HG02885 (cell line): Measurements from ENCODE around the gene TMEM116.
A peak's percentile ranks its signal among the peaks of the same experiment; 100 is the strongest.
"Not testable (repeated sequence)": the region's sequence is repeated elsewhere in the genome, so short reads cannot be mapped to it uniquely, and the experiment has no call there.

ENCODE experiments used
- ATAC-seq: cut with Tn5 transposase; IDR thresholded peaks from one replicate; pipeline ENCODE4 v1.9.1; 2021; ENCODE audit warnings: mild to moderate bottlenecking; ENCODE audit not compliant: unreplicated experiment, poor library complexity

TMEM116 gene

GRCh38 chr12:112012775-112013600 lies at the start of gene TMEM116, which contains the start of gene ERP29:
Gene TMEM116 (minus strand): TSS chr12:112013165. CDS start chr12:112005270, 7,895 bp downstream.
Gene ERP29 (plus strand): TSS chr12:112013426. CDS start chr12:112013466, 40 bp downstream.
- peak; percentile 77 for ATAC-seq

- no peak for ATAC-seq
These were observed 48.2 kb upstream of the TMEM116 start for GRCh38 chr12:112061137-112061536.

DNA sequence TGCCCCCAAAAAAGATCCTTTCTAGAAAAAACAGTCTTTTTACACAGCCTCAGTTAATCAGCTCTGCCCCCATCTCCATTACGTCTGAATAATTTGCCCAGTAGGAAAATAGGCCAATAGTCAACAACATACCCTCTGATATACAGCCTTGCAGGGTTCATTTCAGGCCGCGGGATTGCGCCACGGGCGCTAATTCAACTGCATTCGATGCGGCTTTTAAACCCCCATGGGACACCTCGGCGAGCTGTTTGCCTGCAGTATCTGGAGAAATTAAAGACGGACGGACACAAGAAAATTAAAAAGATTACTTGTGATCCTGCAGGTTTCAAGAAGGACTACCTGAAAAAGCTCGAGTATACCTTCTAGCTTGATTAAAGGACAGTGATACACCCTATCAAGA lies 36.4 kb upstream of the TMEM116 start:
- no peak for ATAC-seq

DNA sequence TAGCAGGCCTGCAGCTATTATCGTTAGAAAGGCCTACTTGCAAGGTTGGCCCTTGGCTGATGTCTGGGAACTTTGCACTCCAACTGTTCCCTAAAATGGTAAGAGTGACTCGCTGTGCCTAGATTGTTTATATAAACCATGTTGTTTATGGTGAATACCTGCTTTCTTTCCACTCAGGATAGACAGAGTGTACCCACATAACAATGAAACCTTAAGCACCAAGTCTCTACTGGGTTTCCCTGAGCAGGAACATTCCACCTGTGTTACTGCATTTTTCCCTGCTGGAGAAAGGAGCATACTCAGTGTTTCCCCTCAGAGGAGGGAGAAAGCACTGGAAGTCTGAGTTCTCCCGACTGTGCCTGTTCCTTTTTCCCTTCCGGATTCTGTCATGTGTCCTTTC lies 33.0 kb upstream of the TMEM116 start:
- no peak for ATAC-seq

DNA sequence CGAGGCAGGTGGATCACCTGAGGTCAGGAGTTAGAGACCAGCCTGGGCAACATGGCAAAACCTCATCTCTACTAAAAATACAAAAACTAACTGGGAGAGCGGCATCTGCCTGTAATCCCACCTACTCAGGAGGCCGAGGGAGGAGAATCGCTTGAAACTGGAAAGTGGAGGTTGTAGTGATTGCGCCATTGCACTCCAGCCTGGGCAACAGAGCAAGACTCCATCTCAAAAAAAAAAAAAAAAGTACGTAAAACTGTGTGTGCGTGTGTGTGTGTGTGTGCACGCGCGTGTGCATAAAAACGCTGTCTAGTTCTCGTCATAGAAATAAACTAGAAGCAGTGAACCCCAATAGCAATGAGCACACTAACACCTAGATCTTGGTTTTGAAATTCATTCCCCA lies 23.6 kb upstream of the TMEM116 start:
- ATAC-seq, result not testable (repeated sequence)

DNA sequence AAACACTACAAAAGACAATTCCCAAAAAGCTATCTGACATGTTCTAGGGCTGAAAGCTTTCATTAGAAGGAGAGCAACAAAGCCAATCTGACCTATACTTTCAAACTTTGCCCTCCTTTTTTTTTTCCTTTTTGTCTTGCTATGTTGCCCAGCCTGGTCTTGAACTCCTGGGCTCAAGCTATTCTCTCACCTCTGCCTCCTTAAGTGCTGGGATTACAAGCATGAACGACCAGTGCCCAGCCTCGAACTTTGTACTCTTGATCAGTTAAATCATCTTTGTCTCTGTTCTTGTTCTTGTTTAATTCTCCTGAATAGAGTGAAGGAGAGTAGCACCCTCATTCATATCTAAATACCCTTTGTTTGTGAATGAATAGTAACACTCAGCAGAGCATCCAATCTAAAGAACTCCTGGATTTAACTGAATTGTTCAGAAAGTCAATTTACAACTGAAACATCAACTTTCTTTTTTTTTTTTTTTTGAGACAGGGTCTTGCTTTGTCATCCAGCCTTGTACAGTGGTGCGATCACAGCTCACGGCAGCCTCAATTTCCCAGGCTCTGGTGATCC lies 22.3 kb upstream of the TMEM116 start:
- ATAC-seq, result no peak

DNA sequence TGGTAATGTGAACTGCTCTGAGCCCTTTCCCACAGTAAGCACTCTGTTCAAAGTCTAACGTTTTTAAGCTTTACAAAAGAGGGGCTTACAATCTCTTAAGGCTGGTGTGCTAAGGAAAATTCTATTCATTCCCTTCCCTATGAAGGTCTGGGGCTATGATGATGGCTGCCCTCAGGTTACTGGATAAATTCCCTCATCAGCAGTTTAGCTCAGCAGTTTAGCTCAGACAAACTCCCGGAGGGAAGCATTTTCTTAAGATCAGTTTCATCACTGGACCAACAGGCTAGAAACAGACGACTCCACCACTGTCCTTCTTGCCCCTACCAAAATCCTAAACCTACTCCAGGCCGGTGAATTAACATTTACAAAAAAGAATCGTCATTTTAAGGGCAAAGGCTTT lies 19.3 kb upstream of the TMEM116 start:
- no peak for ATAC-seq

DNA sequence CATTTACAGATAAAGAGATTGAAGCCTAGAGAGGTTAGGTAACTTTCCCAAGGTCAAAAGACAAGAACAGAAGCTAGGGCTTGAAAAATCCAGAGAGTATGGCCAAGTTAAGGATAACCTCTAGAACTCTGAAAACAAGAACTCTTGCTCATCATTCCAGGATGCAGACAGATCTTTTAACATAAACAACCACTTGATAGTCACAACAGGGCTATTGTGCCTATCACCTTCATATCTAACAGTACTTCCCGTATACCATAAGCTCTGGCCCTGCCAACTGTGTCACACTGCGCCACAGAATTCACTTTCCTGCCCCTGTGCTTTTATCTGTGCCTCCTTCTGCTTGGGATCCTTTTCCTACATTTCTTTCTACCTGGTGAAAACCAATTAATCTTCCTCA lies 18.5 kb upstream of the TMEM116 start:
- no peak for ATAC-seq

DNA sequence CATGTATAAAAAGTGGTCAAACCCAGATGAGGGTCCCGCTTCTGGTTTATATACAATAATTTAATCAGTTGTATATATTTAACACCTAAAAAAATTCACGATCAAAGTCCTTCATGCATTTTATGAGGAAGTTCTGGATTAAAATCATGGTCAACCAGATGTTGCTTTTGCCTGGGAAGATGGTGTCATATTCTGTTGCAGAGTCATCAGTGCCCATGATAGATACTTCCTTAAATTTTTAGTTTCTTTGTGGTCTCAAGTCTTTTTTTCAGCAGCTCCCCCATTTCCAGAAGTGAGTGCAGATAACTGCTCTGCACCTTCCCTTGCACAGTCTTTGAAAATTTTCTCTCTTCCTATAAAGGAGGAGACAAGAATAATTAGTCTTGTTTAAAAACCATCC lies 16.3 kb upstream of the TMEM116 start:
- ATAC-seq, result no peak

DNA sequence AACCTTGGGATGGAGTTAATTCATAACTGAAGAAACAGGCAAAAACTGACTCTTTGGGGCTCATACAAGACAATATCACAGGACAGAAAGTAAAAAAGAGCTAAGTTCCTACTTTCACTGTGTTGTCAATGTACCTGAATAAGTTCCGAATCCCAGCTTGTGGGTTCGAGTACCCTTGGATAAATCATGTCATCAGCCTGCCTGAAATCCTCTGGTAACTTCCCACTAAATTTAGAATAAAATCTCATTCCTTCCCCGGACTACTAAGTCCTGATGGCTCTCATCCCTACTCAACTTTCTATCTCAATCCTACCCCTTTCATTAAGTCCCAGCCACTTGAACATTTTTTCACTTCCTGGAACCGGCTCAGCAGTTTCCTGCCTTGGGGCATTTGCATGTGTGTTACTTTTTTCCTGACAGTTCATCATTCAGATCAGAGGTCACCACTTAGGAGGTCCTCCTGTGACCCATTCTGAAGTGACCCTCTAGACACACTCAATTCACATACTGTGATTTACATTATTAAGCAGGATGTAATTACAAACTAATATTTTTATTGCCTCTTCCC lies 12.9 kb upstream of the TMEM116 start:
- ATAC-seq, result no peak

GRCh38 chr12:112023759-112024396 lies 10.9 kb upstream of the TMEM116 start:
- ATAC-seq, result no peak

GRCh38 chr12:112022241-112023016 lies 9.5 kb upstream of the TMEM116 start:
- no peak for ATAC-seq

DNA sequence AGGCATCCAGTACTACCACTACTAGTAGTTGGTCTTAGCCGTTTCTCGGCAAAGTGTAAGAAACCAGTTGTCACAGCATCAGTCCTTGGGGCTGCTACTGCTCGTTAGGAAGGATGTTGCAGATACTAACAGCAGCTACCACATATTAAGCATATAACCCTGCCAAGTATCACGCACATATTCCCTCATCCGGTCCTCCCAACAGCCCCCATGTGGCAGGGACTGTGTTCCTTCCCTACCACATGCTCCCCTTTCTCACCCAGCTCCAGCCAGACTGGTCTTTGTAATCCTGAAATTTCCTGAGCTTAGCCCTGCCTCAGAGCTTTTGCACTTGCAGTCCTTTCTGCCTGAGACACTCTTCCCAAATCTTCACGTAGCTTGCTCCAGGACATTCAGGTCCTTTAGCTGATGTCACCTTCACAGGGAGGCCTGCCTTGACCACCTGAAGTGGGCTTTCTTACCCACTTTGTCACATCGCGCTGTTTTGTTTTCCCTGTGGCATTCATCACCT lies 8.0 kb upstream of the TMEM116 start:
- ATAC-seq, result no peak

GRCh38 chr12:112018571-112019237 lies 5.7 kb upstream of the TMEM116 start:
- ATAC-seq, result no peak

- no peak for ATAC-seq
These were observed 4.1 kb upstream of the TMEM116 start for GRCh38 chr12:112017041-112017440.

DNA sequence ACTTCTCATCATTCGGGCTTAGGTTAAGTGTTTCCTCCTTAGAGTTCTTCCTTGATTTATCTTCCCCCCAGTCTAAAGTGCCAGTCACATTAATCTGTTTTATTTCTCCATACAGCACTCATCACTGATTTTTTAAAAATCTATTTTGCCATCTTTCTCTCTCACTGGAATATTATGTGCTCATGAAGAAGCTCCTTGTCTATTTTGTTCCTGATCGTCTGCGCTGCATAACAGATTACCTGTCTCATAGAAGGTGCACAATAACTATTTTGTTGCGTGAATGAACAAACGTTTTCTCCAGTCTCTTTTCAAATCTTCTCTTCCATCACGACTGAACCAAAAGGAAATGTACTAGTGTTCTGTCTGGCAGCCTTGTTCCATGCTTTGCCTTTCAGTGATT lies 3.0 kb upstream of the TMEM116 start:
- no peak for ATAC-seq

DNA sequence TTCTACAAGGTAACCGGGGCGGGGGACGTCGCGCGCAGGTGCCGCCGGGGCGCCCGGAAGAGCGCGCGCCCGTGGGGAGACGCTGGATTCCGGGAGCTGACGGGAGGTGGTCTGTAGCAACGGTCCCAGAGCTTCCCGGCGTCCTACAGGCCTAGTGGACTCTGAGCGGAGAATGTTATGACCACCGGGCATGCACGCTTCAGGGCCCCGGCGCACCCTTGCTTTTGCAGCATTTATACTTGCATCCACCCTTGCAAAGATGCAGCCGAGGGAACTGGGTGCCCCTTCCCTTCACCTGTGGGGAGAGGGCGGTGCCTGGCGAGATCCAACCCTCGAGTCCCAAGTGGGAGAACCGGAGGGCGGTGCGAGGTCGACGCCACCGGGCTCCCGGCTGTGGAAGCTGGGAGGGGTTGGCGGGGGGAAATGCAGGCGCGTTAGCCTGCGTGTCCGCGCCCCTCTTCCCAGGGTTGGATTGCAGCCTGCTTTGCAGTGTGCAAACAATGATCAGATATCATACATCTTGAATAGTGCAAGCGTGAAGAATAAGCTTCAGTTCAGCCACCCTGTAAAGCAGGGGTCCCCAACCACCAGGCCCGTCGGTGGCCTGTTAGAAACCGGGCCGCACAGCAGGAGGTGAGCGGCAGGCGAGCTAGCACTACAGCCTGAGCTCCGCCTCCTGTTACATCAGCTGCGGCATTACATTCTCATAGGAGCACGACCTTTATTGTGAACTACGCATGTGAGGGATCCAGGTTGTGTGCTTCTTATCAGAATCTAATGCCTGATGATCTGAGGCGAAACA lies 837 bp upstream of the TMEM116 start:
- ATAC-seq, result peak; percentile 14

GRCh38 chr12:112011685-112012084 lies 1.3 kb downstream of the TMEM116 start:
- ATAC-seq, result no peak
